Uterus (tissue), 4 donors: ENCODE data around the gene OSGEPL1. TPM values are rescaled to one million over a fixed set of nuclear protein-coding genes. Genes with fewer than 3 reads are reported as not detected.

Source experiments
- DNase-seq, 2 donors: peaks; one replicate each; pipeline ENCODE4 v3.0.0-alpha.2; 2019 to 2020
- H3K27ac ChIP-seq, 2 donors: fragments of 200-600 bp; sonication (generic); 1 replicate in 1 of 2; 2 replicates in 1 of 2; pipeline ENCODE4 v1.5.1; 2016 to 2018
- H3K27me3 ChIP-seq, 2 donors: fragments of 200-600 bp; sonication (generic); one replicate each; pipeline ENCODE4 v1.5.1; 2018 to 2019; ENCODE audit warnings: control low read depth in 1 of 2
- H3K36me3 ChIP-seq, 2 donors: fragments of 200-600 bp; sonication (generic); one replicate each; pipeline ENCODE4 v1.5.1; 2019; ENCODE audit warnings: control low read depth in 1 of 2
- H3K4me1 ChIP-seq, 2 donors: fragments of 200-600 bp; sonication (generic); one replicate each; pipeline ENCODE4 v1.5.1; 2018 to 2019; ENCODE audit warnings: control low read depth in 1 of 2
- H3K4me3 ChIP-seq, 2 donors: fragments of 200-600 bp; sonication (generic); 1 replicate in 1 of 2; 2 replicates in 1 of 2; pipeline ENCODE4 v1.5.1; 2018 to 2019; ENCODE audit warnings: mild to moderate bottlenecking in 1 of 2
- H3K9me3 ChIP-seq, 2 donors: fragments of 200-600 bp; sonication (generic); one replicate each; pipeline ENCODE4 v1.5.1; 2019; ENCODE audit warnings: control low read depth in 1 of 2
- POLR2A ChIP-seq, 2 donors: fragments of 450-650 bp; IDR thresholded peaks; one replicate each; pipeline ENCODE4 v1.6.1; 2016; ENCODE audit warnings: antibody characterized with exemption in 2 of 2, mild to moderate bottlenecking in 1 of 2, moderate library complexity in 1 of 2
- intact Hi-C: fragments of 100-400 bp; cut with DNase I; formaldehyde crosslinking; loops from one replicate; pipeline ENCODE4 v1.15.1; 2023; ENCODE audit warnings: low total_unique reads
- total RNA-seq, 4 donors: library from RNA; depleted of rRNA in 3 of 4; stranded (reverse); fragments of >200 nt in 3 of 4; gene quantifications; one replicate each; pipeline versions ENCODE4 v1.1.0 to v1.2.4, GENCODE V29; 2014 to 2023
- TF ChIP-seq, protein P1 (sequence below), 4 experiments: fragments of 200-600 bp in 2 of 4; fragments of 450-650 bp in 2 of 4; sonication (generic) in 2 of 4; IDR thresholded peaks; one replicate each; pipeline ENCODE4 v1.5.1; 2016 to 2019; ENCODE audit warnings: antibody characterized with exemption in 4 of 4, mild to moderate bottlenecking in 2 of 4, moderate library complexity in 1 of 4
- donor health status: DM: yes; HTN: yes; CAD: no.

OSGEPL1 gene
- total RNA-seq, 4 donors from 2014 or later: 3.6 to 28.2 (median 6.2) TPM

DNA sequence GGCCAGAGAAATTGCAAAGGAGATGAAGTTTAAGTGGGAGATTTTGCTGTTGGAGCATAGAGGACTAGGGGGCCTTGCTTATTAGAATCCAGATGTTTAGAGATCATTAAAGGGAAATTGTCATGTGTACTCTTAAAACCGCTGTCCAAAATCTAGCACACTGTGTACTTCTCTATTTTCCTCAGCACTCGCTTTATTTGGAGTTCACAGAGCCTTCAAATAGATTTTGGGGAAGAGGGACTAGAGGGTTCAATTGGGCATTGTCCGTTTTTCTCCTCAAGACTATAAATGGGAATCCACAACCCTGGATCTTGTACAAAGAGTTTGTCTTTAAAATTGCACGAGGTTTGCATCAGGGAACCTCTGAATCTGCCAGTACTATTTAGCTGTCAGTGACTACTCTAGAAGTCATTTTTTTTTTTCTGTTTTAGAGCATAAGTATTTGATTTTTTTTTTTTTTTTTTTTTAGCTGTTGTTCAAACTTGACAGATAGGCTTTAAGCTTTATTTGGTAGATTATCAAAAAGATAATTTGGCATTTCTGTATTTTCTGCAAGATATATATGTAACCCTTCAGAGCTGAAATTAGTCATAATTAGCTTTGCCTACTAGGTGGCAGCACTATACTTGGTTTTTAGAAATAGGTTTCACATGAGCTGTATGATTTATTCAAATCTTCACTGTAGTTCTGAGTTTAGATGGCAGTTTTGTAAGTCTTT, 35.9 kb upstream of the OSGEPL1 start:
- no peaks in the 10 kb centered on the region for H3K27me3 ChIP-seq
- H3K9me3 ChIP-seq: no peaks in the 10 kb centered on the region
- no peaks in the 10 kb centered on the region for H3K4me1 ChIP-seq
- H3K4me3 ChIP-seq: no peak overlapping the region
- H3K27ac ChIP-seq: no peak overlapping the region
- H3K36me3 ChIP-seq: no peaks in the 10 kb centered on the region
- TF ChIP-seq POLR2A (IDR thresholded peaks at IDR 0.05): no peak
- TF ChIP-seq, protein P1, sequence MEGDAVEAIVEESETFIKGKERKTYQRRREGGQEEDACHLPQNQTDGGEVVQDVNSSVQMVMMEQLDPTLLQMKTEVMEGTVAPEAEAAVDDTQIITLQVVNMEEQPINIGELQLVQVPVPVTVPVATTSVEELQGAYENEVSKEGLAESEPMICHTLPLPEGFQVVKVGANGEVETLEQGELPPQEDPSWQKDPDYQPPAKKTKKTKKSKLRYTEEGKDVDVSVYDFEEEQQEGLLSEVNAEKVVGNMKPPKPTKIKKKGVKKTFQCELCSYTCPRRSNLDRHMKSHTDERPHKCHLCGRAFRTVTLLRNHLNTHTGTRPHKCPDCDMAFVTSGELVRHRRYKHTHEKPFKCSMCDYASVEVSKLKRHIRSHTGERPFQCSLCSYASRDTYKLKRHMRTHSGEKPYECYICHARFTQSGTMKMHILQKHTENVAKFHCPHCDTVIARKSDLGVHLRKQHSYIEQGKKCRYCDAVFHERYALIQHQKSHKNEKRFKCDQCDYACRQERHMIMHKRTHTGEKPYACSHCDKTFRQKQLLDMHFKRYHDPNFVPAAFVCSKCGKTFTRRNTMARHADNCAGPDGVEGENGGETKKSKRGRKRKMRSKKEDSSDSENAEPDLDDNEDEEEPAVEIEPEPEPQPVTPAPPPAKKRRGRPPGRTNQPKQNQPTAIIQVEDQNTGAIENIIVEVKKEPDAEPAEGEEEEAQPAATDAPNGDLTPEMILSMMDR (IDR thresholded peaks at IDR 0.05): peak; percentile 16 to 26 (median 20)
- no peak for DNase-seq
- intact Hi-C loops: no loop called here

DNA sequence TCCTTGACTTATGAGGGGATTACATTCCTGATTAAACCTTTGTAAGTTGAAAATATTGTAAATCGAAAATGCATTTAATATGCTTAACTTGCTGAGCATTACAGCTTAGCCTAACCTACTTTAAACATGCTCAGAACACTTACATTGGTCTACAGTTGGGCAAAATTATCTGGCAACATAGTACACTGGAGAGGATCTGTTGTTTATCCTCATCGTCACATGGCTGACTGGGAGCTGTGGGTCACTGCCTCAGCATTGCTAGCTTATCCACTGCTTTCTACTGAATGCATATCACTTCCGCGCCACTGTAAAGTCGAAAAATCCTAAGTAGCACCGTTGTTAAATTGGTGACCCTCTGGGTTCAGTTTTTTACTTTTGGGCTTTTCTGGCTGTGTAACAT, 35.3 kb upstream of the OSGEPL1 start:
- H3K36me3 ChIP-seq: no peaks in the 10 kb centered on the region
- no peak overlapping the region for H3K27ac ChIP-seq
- H3K27me3 ChIP-seq: no peaks in the 10 kb centered on the region
- no peak overlapping the region for H3K4me3 ChIP-seq
- no peaks in the 10 kb centered on the region for H3K9me3 ChIP-seq
- DNase-seq: no peak
- TF ChIP-seq, protein P1 (IDR thresholded peaks at IDR 0.05): no peak
- TF ChIP-seq POLR2A (IDR thresholded peaks at IDR 0.05): no peak
- intact Hi-C loops: no loop called here
- no peaks in the 10 kb centered on the region for H3K4me1 ChIP-seq

DNA sequence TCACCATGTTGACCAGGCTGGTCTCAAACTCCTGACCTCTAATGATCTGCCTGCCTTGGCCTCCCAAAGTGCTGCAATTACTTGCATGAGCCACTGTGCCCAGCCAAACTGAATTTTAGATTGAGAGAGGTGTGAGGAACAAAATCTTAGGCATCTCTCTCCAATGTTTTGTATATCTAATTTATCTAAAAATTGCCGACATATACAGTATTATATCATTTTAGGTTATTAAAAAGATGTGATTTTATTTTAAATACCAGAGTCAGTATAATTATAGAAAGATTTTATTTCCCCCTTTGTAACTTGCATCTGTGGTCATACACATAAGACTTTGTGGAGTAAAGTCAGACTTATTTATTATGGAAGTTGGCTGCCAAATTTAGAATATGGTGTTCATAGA, 31.7 kb upstream of the OSGEPL1 start:
- intact Hi-C loops: no loop called here
- Histone ChIP-seq H3K27me3 (no peaks in the 10 kb centered on the region), H3K4me1 (no peaks in the 10 kb centered on the region)

DNA sequence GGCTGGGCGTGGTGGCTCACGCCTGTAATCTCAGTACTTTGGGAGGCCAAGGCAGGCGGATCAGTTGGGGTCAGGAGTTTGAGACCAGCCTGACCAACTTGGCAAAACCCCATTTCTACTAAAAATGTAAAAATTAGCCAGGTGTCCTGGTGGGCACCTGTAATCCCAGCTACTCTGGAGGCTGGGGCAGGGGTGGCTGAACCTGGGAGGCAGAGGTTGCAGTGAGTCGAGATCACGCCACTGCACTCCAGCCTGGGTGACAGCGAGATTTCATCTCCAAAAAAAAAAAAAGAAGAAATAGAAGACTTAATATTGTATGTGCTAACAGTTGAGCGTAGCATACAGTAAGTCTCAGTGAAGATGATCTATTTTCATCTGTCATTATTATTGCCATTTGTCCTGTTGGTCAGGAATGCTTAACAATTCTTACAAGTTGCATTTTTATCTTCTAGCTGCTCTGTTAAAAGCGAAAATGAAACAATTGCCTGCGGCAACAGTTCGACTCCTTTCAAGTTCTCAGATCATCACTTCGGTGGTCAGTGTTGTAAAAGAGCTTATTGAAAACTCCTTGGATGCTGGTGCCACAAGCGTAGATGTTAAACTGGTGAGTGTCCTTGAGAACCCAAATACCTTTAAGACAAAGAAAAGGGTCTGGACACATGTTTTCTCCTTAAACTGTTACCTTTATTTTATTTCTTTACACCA, 28.9 kb upstream of the OSGEPL1 start:
- no peak for TF ChIP-seq POLR2A (IDR thresholded peaks at IDR 0.05)
- TF ChIP-seq, protein P1 (IDR thresholded peaks at IDR 0.05): no peak
- Histone ChIP-seq H3K4me1 (no peaks in the 10 kb centered on the region), H3K27me3 (no peaks in the 10 kb centered on the region), H3K9me3 (no peaks in the 10 kb centered on the region), H3K4me3 (no peak overlapping the region), H3K27ac (no peak overlapping the region), H3K36me3 (no peaks in the 10 kb centered on the region)
- intact Hi-C loops: no loop called here
- DNase-seq: no peak

More for the DNA sequence above, 31.7 kb upstream of the OSGEPL1 start:
- Histone ChIP-seq H3K4me3 (no peak overlapping the region), H3K36me3 (no peaks in the 10 kb centered on the region), H3K27ac (no peak overlapping the region), H3K9me3 (no peaks in the 10 kb centered on the region)
- DNase-seq: no peak
- TF ChIP-seq, protein P1 (IDR thresholded peaks at IDR 0.05): no peak
- no peak for TF ChIP-seq POLR2A (IDR thresholded peaks at IDR 0.05)
